CD4-positive, alpha-beta T cell treated with Interleukin-2 at 100 ng/mL for 4 hours (primary cell): Measurements from ENCODE around the gene ERAP2.
"Not testable (repeated sequence)": the region's sequence is repeated elsewhere in the genome, so short reads cannot be mapped to it uniquely, and the experiment has no call there.

Experiments
- DNase-seq: peaks from one replicate; pipeline ENCODE4 v3.0.0-alpha.2; 2020; ENCODE audit warnings: low spot score

Gene ERAP2

GRCh38 chr5:96863114-96863513 lies 13.2 kb upstream of the ERAP2 start:
- DNase-seq, result no peak

- no peak for DNase-seq
These were observed 12.2 kb upstream of the ERAP2 start for GRCh38 chr5:96863949-96864584.

- no peak for DNase-seq
These were observed 11.3 kb upstream of the ERAP2 start for GRCh38 chr5:96864922-96865530.

DNA sequence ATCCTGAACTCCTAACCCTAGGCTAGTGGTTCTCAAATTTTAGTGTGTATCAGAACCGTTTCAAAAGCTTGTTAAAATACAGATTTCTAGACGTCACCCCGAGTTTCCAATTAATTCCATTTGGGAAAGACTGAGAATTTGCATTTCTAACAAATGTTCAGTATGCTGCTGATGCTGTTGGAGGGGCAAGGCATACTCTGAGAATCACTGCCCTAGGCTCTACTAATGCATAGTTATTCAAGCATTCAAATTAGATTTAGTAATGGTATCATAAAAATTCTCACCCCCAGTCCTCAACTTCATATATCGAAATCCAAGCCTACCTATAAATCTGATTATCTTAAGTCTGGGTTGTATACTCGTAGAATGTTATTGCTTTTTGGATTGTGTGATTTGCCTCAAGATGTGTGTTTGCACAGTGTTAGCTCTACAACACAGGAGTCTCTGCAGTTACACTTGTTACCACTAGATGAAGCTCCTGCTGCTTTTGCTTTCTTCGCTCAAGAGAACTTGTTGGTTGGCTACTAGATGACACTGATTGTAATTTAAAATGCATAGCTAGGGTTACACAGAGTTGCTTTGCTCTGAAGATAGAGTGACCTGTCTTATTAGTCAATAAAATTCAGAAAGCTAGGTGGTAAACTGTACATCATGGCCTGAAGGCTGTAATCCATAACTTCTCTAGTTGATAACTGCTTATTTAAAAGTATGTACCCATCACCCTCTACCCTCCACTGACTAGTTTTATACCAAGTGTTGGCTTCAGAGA lies 7.5 kb upstream of the ERAP2 start:
- peak; percentile 79 for DNase-seq

DNA sequence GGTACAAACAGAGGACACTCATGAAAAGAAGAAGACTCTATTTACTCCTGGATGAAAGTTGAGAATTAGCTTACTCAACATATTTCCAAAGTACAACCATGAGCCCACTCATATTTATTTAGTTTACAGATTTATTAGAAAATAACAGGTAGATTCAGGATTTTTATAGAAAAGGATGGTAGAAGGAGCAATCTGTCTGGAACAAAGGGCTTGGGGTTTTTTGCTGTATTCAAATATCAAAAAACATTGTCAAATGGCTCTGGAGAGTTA lies 7.0 kb upstream of the ERAP2 start:
- no peak for DNase-seq

- peak; percentile 18 for DNase-seq
These were observed 5.9 kb upstream of the ERAP2 start for GRCh38 chr5:96870094-96871026.

- DNase-seq, result no peak
These were observed 5.3 kb upstream of the ERAP2 start for GRCh38 chr5:96871027-96871399.

DNA sequence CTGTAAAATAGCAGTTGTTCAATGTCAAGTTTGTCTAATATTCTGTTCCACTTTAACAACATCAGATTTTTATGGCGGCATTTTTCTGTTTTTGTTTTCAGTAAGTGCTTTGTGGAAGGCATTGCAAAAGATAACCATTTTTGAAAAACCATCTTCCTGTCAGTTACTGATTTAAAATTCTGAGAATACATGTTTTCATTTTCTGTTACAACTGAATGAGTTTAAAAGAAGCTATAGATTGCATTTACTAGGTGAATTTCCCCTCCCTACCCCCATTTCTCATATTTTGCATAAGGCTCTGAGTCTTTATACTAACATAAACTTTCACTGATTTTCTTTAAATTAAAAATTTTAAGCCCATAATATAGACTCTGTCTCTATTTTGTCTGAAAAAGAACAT lies 4.6 kb upstream of the ERAP2 start:
- DNase-seq, result no peak

DNA sequence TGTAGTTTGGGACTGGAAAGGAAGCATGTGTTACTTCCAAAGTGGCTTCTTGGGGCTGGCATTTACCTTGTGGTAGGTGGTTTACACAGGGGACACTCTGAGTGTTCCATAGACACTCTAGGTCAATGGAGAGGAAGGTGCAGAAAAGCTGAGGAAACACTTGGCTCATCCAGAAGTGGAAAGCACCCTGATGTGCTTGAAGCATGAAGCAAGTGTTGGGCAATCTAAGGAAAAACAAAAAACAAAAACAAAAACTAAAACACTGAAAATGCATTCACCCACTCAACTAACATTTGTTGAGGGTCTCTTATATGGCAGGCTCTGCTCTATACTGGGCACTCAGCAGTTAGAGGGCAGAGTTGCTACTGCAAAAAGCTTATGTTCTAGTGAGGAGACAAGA lies 2.9 kb upstream of the ERAP2 start:
- DNase-seq, result no peak

- DNase-seq, result no peak
These were observed 1.7 kb upstream of the ERAP2 start for GRCh38 chr5:96874631-96875030.

DNA sequence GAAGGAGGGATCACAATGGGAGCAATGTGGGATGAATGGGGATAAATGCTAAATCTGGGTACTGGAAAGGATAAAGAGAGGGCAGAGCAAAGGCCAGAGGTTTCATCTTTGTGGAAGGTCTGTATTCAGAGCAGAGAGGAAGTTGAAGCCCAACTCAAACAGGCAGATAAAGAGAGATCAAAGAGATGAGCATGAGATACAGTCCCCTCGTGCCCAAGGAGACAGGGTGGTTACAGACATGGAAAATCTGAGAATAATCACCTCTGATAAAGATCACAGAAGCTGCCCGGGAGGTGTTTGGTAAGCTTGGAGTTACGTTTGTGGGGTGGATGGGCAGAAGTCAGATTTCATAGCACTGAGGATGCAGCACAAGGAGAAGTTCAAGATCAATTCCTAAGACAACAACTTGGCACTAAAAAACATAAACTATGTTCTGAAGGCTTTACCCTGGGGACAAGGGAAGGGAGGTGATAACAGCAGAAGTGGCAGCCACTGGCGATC lies 459 bp upstream of the ERAP2 start:
- DNase-seq, result peak; percentile 25

GRCh38 chr5:96876977-96877469 lies 723 bp downstream of the ERAP2 start:
- not testable (repeated sequence) for DNase-seq

- DNase-seq, result no peak
These were observed 3.4 kb downstream of the ERAP2 start for GRCh38 chr5:96879665-96880064.

DNA sequence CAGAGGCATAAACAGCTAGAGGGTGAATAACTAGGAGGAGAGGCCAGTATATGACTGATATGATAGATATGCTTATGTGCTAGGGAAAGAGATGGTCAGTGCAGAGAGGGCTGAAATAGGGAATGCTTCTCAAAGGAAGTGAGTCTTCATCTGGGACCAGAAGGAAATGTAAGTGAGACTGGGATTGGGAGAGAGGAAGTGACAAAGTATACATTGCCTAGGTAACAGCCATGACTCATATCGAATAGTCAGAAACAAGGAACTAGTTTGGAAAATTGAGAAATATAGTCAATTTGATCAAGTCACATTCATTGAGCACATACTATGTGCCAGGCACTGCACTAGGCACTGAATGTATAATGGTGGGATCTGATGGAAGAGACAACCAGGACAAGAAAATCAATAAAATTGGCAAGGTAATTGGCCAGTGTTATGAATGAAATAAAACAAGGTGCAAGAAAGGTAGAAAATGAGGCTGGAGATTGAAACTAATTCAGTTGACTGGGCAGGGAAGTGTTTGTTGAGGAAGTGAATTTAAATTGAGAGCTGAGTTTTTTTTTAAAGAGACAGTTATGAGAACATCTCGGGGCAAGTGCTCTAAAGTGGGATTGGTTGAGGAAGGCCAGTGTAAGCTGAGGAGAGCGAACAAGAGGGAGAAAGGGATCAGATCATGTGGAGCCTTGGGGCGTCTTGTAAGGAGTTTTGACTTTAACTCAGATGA lies 4.3 kb downstream of the ERAP2 start:
- no peak for DNase-seq

GRCh38 chr5:96881511-96882115 lies 5.3 kb downstream of the ERAP2 start:
- peak; percentile 40 for DNase-seq

- DNase-seq, result no peak
These were observed 7.6 kb downstream of the ERAP2 start for GRCh38 chr5:96883871-96884270.

- DNase-seq, result no peak
These were observed 8.7 kb downstream of the ERAP2 start for GRCh38 chr5:96884995-96885394.

GRCh38 chr5:96885518-96886338 lies 9.4 kb downstream of the ERAP2 start:
- DNase-seq, result peak; percentile 70

- DNase-seq, result peak; percentile 36
These were observed 17.0 kb downstream of the ERAP2 start for GRCh38 chr5:96893342-96893741.

- DNase-seq, result peak; percentile 66
These were observed 20.0 kb downstream of the ERAP2 start for GRCh38 chr5:96896276-96896675.
